ENCODE results near the gene BLACAT1. TPM values are rescaled to one million over a fixed set of nuclear protein-coding genes. Genes with fewer than 3 reads are reported as not detected.

The BLACAT1 gene
- total and polyA plus RNA-seq, 2 of the 8 experiments (the other 6 are each of a cell fraction or from before 2014, with no cell fraction given) = 3.5 to 10.5 TPM

GRCh38 chr1:205472737-205473441 is 17.0 kb upstream of the BLACAT1 start:
- Histone ChIP-seq H3K4me1 (replicated peaks in 1 of 4; ENCODE audit: control insufficient read depth in 3 of 4, insufficient read depth in 4 of 4, low read length in 3 of 4) (peaks cover 0 to 19% (median 12%) of the 10 kb centered on the region in 4 experiments; a peak in 6 of 7 replicates), H3K23me2 (ENCODE audit: low read depth, low read length) (peaks cover 4% of the 10 kb centered on the region), H3K79me2 (ENCODE audit: control insufficient read depth in 1 of 2, insufficient read depth in 2 of 2, low read length in 2 of 2) (no peaks in the 10 kb centered on the region), H4K20me1 (replicated peaks in 1 of 2; ENCODE audit: control insufficient read depth in 1 of 2, insufficient read depth in 2 of 2, low read length in 2 of 2) (peaks cover 0 to 3% of the 10 kb centered on the region in 2 experiments), H4K91ac (replicated peaks; ENCODE audit: insufficient read length, low read length) (no peak overlapping the region), H2AK5ac (ENCODE audit: low read depth, low read length) (no peak overlapping the region; the same call in 1 of the 2 replicates), H2BK15ac (ENCODE audit: low read length) (peak overlapping the region; percentile 55; the same call in 1 of the 2 replicates), H3K9ac (replicated peaks in 1 of 4; ENCODE audit: extremely low read depth in 1 of 4, low read depth in 3 of 4, low read length in 3 of 4) (no peak overlapping the region), H4K8ac (ENCODE audit: extremely low read depth, insufficient read depth, low read length) (no peak overlapping the region; the same call in 1 of the 2 replicates), H3K79me1 (ENCODE audit: low read depth, low read length) (no peaks in the 10 kb centered on the region), H3K9me3 (ENCODE audit: insufficient read depth in 2 of 2, low read depth in 1 of 2, low read length in 1 of 2) (0 out of 4 replicates have a peak, but pooled peaks cover 0 to 5% of the 10 kb centered on the region in 2 experiments), H3K27ac (ENCODE audit: low read depth, low read length) (no peak overlapping the region), H3K23ac (ENCODE audit: insufficient read length) (no peak overlapping the region), H3K4me2 (ENCODE audit: insufficient read depth in 1 of 2, low read depth in 2 of 2, low read length in 2 of 2) (peak overlapping the region; percentile 17 to 21; a peak in 1 of 4 replicates), H2BK5ac (ENCODE audit: low read depth, low read length) (no peak overlapping the region; the same call in 1 of the 2 replicates), H4K5ac (ENCODE audit: insufficient read length, low read depth, low read length) (no peak overlapping the region), H2BK120ac (replicated peaks; ENCODE audit: low read depth, low read length) (no peak overlapping the region), H2BK12ac (ENCODE audit: low read depth, low read length) (no peak overlapping the region), H3K18ac (ENCODE audit: extremely low read depth, low read length) (0 out of 2 replicates have a peak overlapping the region, but pooled peaks have one; percentile 13), H2BK20ac (ENCODE audit: low read length) (no peak overlapping the region), H3K27me3 (replicated peaks in 1 of 4; ENCODE audit: control insufficient read depth in 3 of 4, extremely low read depth in 1 of 4, insufficient read depth in 3 of 4, low read length in 3 of 4) (no peaks in the 10 kb centered on the region; a peak in 3 of 7 replicates), H3K14ac (ENCODE audit: insufficient read length) (no peak overlapping the region), H2AFZ (ENCODE audit: low read length) (no peak overlapping the region), H3K36me3 (ENCODE audit: control insufficient read depth in 2 of 4, insufficient read depth in 4 of 4, low read length in 3 of 4) (no peaks in the 10 kb centered on the region), H3K4me3 (ENCODE audit: extremely low read depth in 1 of 4, insufficient read depth in 2 of 4, low read depth in 3 of 4, low read length in 4 of 4) (no peak overlapping the region), H3K4ac (replicated peaks; ENCODE audit: insufficient read length, low read depth, low read length) (no peak overlapping the region), H3K56ac (replicated peaks; ENCODE audit: insufficient read length, low read depth, low read length) (no peak overlapping the region)
- POLR2A ChIA-PET (ENCODE audit: partially characterized antibody) = interaction anchor here (0.9 to 1.3 kb wide), 3 partner anchors 18 to 56 kb away, joined by 3 to 8 read pairs (median 3); partner anchors contain the start of gene BLACAT1
- DNase-seq (ENCODE audit: low read depth in 1 of 2, low spot score in 2 of 2) (no peak), FAIRE-seq (no peak)
- TF ChIP-seq RNF2 (IDR thresholded peaks at IDR 0.05; ENCODE audit: borderline replicate concordance, low read depth, low read length, missing control alignments, poor library complexity, severe bottlenecking) (no peak), ZNF274 (IDR thresholded peaks at IDR 0.05; ENCODE audit: borderline replicate concordance, extremely low read depth, low read length) (no peak), EGR1 (IDR thresholded peaks at IDR 0.05; ENCODE audit: borderline replicate concordance, low read depth, low read length) (no peak), CTCF (IDR thresholded peaks at IDR 0.05; ENCODE audit: control extremely low read depth in 1 of 3, insufficient read depth in 1 of 3, low read depth in 1 of 3, low read length in 3 of 3) (no peak), BRCA1 (IDR thresholded peaks at IDR 0.05; ENCODE audit: low read depth, low read length) (no peak), ATF3 (IDR thresholded peaks at IDR 0.05; ENCODE audit: insufficient read depth, low read depth, low read length) (no peak), POLR2AphosphoS5 (IDR thresholded peaks at IDR 0.05; ENCODE audit: low read depth, low read length) (no peak), CBX5 (IDR thresholded peaks at IDR 0.05; ENCODE audit: low read depth, low read length) (no peak)
- CTCF ChIA-PET (ENCODE audit: partially characterized antibody) = interaction anchor here (0.8 to 31.2 kb wide), 5 partner anchors 16 to 171 kb away, joined by 3 to 767 read pairs (median 29); partner anchors contain the start of gene BLACAT1
- WGBS, 2 experiments (ENCODE audit: extremely low coverage in 1 of 2, insufficient coverage in 1 of 2, insufficient read length in 1 of 2, insufficient replicate concordance in 2 of 2, low coverage in 1 of 2, low lambda C conversion rate in 2 of 2, missing lambda C conversion rate in 1 of 2) = 49% methylated on average over 9 of the region's 13 CpGs; no CpG with 5 or more reads in 1 of the 2 experiments
